HG03196 (cell line): ENCODE data around the gene EIF3K.
"Not testable (repeated sequence)": the region's sequence is repeated elsewhere in the genome, so short reads cannot be mapped to it uniquely, and the experiment has no call there.

ENCODE experiments used
- ATAC-seq: cut with Tn5 transposase; IDR thresholded peaks from one replicate; pipeline ENCODE4 v1.9.1; 2021; ENCODE audit not compliant: unreplicated experiment

EIF3K gene

DNA sequence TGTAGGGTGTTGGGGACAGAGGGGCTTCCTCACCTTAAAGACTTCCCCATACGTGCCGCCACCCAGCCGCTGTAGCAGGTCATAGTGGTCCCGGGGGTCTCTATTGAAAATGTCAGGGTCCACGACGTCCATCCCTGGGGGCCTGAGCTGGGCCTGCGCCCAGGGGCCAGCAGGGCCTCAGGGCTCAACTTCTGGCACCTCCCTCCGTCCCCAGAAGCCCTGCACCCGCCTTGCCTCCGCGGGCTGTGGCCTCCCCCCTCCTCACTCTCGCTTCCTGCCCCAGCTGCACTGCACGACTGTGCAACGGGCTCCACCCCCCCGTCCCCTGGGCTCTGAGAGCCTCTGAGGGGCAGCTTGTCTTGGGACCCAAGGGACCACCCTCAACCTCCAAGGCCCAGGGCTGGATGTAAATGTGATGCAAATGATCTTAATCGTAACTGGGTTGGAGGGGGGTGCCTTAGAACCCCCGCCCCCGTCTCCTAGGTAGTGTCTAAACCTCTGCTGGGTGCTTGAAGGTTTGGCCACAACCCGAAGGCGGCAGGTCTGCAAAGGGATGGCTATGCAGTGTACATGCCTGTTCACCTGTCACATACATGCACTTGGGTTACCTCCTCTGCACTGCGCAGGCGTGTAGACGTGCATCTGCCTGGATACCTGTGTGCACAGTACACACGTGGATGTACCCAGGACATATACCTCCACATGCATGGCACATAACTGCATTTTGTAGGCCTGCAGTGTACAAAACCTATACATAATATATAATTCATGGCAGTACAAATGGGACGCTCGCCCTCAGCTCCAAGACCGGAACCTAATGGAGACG is 1.0 kb upstream of the EIF3K start, which contains the start of gene MAP4K1:
Gene MAP4K1 (minus strand): TSS at position 190 of the 826 bp plus-strand sequence. CDS start 58 bp downstream, at position 132.
- peak; percentile 60 for ATAC-seq

DNA sequence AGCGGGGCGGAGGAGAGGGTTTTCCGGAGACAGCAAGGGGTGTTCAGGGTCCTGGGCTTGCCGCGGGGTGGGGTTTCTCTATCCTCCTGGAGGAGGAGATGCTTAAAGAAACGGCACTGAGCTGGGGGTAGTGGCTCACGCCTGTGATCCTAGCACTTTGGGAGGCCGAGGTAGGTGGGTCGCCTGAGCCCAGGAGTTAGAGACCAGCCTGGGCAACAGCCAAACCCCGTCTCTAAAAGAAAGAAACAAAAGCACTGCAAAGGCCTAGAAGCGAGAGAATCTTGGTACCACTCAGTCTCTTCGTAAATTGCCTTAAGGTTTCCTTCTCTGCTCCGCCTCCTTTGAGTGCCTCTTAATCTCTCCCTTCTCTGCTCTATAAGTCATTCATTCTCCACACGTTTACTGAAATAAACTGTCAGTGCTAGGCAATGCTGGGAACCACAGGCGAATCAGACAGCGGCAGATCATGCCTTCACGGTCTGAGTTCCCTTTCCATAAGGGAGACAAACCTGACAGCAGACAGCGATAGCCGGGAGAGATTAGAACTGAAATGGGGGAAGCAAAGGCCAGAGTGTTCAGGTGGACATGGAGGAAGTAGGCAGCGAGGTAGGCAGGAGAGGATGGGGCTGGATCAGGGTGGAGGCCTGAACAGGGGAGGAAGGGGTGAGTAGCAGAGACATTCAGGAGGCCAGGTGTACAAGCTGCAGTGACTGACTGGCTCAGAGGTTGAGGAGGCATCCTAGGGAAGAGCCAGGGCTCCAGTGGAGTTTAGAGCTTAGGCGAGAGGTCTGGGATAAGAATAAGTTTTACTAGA is 580 bp downstream of the EIF3K start:
- ATAC-seq: no peak

DNA sequence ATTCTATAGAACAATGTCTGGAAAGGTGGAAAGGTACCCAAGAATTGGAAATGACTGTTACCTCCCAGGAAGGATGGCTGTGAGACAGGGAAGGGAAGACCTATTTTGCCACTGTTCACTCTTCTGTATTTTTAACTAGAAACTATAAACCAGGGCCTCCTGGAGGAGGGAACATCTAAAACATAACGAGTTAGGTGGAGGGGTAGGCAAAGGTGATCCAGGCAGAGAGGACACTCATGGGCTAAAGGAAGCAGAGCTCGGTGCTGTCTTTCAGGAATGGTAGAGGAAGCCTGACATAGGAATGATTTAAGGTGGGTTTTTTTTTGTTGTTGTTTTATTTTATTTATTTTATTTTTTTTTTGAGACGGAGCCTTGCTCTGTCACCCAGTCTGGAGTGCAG is 5.8 kb downstream of the EIF3K start:
- no peak for ATAC-seq

DNA sequence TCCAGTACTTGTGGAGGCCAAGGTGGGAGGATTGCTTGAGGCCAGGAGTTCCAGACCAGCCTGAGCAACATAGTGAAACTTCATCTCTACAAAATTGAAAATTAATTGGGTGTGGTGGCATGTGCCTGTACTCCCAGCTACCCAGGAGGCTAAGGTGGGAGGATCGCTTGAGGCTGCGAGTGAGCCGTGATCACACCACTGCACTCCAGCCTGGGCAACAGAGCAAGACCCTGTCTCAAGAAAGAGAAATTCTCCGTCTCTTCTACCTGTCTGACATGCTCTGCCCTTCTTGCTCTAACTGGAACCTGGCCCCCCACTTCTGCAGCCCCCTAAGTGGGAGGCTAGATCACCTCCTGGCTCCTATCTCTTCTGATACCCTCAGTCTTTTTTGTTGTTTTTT is 7.4 kb downstream of the EIF3K start:
- ATAC-seq: no peak

DNA sequence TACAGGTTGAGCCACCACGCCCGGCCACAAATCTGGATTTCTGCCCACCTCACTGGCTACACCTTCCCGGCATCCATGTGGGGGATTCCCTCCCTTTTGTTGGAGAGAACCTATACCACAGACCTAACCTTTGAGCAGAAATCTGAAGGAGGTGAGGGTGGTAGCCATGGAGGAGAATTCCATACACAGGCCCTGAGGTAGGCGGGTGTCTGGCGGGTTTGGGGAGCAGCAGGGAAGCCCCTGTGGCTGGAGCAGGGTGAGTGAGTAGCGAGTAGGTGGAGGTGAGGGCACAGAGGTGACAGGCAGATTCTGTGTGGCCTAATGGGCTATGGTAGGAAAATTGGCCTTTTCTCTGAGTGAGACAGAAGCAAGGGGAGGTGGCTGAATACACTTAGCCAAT is 10.6 kb downstream of the EIF3K start:
- ATAC-seq: no peak

DNA sequence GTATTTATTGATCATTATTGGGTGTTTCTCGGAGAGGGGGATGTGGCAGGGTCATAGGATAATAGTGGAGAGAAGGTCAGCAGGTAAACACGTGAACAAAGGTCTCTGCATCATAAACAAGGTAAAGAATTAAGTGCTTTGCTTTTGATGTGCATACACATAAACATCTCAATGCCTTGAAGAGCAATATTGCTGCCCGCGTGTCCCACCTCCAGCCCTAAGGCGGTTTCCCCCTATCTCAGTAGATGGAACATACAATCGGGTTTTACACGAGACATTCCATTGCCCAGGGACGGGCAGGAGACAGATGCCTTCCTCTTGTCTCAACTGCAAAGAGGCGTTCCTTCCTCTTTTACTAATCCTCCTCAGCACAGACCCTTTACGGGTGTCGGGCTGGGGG is 12.3 kb downstream of the EIF3K start:
- not testable (repeated sequence) for ATAC-seq

DNA sequence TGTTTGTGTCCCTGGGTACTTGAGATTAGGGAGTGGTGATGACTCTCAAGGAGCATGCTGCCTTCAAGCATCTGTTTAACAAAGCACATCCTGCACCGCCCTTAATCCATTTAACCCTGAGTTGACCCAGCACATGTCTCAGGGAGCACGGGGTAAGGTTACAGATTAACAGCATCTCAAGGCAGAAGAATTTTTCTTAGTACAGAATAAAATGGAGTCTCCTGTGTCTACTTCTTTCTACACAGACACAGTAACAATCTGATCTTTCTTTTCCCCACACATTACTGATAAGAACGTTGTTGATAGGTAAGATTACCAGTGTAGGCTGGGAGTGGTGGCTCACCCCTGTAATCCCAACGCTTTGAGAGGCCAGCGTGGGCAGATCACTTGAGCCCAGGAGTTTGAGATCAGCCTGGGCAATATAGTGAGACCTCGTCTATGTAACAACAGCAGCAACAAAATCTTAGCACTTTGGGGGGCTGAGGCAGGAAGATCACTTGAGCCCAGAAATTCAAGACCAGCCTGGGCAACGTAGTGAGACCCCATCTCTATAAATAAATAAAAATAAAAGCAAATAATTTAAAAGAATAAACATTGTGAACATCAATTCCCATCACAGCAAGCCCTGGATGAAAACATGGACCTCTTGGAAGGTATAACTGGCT is 13.0 kb downstream of the EIF3K start:
- not testable (repeated sequence) for ATAC-seq

DNA sequence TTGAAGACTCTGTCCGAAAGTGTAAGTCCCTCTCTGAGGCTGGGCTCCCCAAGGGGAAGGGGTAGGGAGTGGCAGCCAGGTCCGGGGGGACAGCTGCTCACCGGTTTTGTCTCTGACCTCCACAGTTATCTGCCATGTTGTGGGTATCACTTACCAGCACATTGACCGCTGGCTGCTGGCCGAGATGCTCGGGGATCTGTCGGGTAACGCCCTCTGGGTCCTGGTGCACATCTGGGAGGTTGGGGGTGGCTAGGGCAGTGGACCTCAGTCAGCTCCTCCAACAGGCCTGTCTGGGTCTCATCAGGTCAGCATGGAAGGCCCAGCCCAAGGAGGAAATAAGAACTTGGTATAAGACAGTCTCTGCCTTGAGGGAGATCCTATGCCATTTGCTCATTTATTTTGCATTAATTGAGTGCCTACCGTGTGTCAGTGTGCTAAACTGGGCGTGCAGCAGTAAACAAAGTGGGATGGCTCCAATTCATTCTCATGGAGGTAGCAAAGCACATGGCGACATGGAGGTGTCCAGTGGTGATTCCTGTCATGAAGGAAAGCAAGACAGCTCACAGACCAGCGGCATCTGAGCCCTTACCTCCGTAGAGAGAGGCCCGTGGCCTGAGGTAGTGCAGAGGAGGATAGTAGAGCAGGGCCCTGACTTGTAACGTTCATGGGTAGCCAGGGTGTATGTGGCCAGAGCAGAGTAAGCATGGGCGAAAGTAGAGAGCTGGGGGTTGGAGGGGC is 13.7 kb downstream of the EIF3K start:
- no peak for ATAC-seq

DNA sequence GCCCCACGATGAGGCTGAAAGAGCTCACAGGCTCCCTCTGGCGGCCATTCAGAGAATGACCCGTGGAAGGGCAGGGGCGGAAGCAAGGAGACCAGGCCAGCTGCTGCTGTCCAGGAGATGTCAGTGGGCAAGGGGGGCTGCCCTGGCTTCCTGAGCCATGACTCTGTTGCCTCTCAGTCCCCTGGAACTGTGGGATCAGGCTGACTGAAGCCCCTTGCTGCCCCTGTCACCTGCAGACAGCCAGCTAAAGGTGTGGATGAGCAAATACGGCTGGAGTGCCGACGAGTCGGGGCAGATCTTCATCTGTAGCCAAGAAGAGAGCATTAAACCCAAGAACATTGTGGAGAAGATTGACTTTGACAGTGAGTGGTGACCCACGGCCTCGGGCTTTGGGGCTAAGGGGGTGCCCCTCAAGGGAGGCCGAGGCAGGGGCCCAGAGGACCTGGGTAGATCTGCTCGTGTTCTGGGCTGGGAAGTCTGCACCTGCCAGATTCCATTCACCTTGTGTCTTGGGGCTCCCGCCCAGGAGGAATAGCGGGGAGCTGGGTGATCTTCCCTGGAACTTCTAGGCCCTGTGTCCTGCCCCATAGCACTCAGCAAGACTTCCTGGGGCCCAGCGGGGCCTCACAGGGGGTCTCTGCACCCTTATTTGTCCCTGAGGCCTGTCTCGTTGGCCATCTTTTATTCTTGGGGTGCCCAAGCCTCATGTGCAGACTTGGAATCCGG is 15.9 kb downstream of the EIF3K start:
- ATAC-seq: no peak

DNA sequence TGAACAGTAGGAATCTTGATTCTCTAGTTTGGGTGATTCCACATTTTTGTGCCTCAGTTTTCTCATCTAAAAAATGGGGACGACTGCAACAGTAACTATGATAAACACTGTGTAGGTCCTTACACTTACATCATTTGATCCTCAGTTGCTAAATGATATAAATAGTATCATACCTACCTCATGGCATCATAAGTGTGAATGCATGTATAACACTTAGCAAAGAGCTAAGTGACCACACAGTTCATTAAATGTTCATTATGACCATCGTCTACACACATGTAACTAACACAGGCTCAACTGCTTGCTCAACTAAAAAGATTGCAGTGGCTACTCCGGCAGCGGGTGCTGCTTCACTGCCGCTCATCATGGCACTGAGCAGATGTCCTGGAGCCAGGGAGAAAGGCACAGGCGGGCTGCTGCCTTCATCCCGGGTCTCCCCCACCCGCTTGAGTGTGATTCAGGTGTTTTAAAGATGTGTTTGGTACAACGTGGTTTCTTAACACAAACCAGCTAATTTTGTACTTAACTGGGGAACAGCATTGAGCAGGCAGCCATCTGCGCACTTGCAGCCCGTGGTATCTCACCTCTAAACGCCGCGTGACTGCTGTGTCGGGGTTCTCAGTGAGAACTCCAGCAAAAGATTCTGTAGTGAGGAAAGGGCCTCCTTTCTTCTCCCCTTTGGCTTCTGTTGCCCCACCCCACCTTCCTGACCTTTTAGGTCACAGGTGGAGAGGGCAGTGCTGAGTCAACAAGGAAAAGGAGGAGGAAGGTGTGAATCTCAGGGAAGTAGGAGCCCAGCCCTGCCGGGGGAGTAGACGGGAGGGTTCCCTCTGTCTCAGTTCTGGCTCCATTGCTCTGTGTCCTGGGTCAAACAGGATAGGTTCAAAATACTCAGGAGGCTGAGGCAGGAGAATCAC is 16.8 kb downstream of the EIF3K start:
- no peak for ATAC-seq

DNA sequence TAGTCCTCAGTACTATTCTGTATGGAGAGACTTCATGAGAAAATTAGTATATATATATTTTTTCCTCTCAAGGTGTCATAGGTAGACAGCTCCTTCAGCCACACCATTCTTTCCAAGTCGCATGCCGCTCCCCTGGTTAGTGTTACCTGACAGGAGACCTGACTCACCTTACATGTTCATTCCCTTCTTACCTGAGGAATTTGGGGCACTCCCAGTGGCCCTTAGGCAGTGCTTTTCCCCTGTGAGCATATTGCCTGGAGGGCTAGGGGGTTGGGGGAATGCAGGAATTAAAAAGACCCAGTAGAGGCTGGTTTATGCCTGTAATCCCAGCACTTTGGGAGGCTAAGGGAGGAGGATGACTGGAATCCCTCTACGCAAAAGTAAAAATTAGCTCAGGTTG is 19.5 kb downstream of the EIF3K start:
- ATAC-seq: no peak

DNA sequence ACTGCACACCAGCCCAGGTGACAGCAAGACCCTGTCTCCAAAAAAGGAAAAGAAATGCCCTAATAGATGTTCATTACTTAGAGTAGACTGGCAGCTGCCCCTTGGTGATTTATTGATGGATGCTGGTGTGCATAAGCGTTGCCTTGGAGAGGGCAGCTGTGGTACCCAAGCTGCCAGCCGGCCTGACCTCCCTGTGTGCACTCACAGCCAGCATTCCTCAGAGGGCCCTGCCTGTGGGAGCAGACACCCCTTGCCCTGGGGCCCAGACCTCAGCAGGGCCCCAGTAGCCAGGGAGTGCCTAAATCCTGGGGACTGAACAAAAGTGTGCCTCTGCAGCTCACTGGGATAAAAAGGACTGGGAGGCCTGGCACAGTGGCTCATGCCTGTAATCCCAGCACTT is 20.7 kb downstream of the EIF3K start:
- no peak for ATAC-seq

DNA sequence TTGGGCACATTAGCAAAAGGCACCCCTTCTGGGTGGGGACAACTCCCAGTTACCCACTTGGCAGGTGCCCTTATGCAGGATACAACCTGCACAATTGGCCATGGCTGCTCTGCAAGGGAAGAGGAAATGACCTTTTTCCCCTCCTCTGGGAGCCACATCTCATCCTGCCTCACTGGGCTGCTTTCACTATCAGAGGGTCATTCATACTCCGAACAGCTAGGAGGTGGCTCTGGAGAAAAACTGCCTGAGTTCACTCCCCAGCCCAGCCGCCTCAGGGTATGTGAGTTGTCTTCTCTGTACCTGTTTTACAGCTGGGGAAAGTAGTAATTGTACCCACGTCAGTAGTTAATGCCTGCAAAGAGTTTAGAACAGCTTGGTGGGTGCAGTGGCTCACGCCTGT is 21.4 kb downstream of the EIF3K start:
- ATAC-seq: no peak

DNA sequence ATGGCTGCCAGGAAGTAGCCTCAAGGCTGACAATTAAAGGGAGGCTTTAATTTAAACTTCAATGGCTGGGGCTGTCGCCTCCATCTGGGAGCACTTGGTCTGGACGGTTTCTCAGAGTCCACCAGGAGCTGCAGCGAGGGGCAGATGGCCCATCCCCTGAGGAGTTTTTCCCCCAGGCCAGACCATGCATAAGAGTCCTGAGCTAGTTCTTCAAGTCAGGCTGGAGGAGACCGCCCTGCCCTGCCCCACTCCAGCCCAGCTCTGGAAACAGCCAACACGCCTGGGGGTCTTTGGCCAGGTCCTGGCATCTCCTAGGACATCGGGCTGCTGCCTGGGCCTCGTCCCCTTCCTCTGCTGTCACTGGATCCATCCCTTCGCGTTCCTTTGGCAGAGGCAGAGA is 23.2 kb downstream of the EIF3K start:
- ATAC-seq: no peak

DNA sequence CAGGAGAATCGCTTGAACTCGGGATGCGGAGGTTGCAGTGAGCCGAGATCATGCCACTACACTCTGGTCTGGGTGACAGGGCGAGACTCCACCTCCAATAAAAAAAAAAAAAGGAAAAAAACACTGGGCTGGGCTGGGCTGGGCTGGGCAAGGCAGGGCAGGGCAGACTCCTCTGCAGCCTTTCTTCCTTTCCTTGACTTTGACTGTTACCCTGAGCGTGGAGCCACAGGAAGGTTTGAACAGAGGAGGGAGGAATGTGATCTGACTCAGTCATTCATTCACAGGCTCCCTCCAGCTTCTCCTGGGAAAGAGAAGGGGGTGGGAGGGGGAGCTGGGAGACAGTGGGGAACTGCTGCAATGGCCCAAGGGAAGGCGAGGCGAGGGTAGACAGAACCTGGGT is 25.7 kb downstream of the EIF3K start:
- no peak for ATAC-seq

DNA sequence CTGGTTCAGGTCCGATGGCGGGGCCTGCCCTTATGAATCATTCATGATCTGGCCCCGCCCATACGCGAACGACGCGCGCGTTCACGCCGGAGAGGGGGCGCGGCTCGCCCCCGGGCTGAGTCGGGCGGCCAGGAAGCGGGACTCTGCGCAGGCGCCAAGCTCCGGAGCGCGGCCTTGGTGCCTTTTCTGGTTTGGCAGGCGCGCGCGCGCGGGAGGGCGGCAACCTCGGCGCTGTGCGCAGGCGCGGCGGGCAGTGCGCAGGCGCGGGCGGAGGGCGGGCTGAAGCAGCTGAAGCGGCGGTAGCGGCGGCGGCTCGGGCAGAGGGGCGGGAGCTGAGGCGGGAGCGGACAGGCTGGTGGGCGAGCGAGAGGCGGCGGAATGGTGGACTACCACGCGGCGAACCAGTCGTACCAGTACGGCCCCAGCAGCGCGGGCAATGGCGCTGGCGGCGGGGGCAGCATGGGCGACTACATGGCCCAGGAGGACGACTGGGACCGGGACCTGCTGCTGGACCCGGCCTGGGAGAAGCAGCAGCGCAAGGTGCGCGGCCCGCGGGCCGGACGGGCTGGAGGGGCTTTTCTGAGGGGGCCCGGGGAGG is 28.5 kb downstream of the EIF3K start, which contains the start of gene ACTN4:
Gene ACTN4 (plus strand): TSS at position 282 of the 598 bp plus-strand sequence. CDS start 97 bp downstream, at position 379.
- ATAC-seq: peak; percentile 87

DNA sequence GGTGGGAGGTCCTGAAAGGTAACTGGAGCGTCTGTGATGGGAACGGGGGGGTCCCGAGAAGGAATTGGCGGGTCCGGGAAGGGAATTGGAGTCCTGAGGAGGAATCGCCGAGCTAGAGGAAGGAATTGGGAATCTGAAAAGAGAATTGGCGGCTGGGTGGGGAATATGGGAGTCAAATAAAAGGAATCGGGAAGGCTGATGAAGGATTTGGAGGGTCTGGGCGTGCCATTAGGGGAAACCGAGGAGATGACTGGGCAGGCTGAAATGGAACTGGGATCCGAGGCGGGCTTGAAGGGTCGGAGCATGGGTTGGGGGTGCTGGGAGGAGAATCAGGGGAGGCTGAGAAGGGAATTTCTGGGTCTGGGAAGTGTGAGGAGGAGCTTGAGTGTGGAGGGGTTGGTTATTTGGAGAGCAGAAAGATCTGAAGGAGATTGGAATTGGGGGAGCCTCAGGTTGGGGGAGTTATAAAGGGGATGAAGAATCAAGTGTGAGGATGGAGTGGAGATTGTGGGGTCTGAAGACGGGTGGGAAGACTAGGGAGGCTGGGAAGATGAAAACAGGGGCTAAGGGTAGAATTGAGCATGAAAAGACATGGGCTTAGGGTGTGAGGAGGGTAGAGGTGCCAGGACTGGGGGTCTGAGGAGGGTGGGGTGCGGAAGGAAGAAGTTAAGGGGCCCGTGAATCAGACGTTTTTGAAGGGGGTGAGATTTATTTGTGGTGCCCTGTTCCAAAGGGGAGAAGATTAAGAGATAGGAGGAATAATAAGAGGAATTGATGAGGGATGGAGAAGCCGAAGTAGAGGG is 29.2 kb downstream of the EIF3K start:
- ATAC-seq: no peak

DNA sequence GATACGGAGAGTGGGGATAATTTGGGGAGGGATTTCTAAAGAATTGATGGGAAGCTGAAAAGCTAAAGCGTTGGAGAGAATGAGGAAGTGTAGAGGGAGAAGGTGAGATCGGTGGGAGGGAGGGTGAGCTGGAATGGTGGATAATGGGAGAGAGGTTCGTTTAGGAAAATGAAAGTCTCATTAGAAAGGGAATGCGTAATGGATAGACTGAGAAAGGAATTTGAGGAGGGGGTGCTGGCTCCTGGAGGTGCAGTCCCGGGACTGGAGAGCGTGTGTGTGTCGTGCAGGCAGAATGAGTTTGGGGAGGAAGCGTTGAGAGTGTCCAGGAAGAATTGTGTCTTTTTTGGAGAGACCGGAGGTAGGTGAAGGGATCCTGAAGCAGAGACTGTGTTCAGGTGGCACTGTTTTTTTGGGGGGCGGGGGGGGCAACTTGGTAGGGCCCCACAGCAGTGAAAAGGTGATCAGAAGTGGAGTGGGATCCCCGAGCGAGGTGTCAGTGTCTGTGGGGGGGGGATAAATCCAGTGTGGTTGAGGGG is 29.8 kb downstream of the EIF3K start:
- no peak for ATAC-seq
